HEK293T (cell line): ENCODE results near the gene MRO.
"Not testable (repeated sequence)": the region's sequence is repeated elsewhere in the genome, so short reads cannot be mapped to it uniquely, and the experiment has no call there.

Experiments used
- CTCF ChIA-PET: fragments of 350-600 bp; formaldehyde crosslinking; extraction: SDS; loops from one replicate; lab custom pipeline; 2021; ENCODE audit warnings: antibody characterized with exemption, inconsistent platforms; lab: Yijun Ruan, JAX
- POLR2A ChIA-PET: fragments of 350-600 bp; formaldehyde crosslinking; extraction: SDS; loops from one replicate; lab custom pipeline; 2020; ENCODE audit warnings: antibody characterized with exemption, inconsistent platforms; lab: Yijun Ruan, JAX
- DNase-seq: peaks from one replicate; pipeline ENCODE4 v3.0.0; 2012; ENCODE audit warnings: mixed read lengths; ENCODE audit errors: extremely low spot score
- ARNT ChIP-seq: fragments of 450-650 bp; IDR thresholded peaks from 2 replicates; pipeline ENCODE4 v1.6.1; 2017; ENCODE audit warnings: mild to moderate bottlenecking
- BHLHE40 ChIP-seq: fragments of 450-650 bp; IDR thresholded peaks from 2 replicates; pipeline ENCODE4 v1.6.1; 2016; ENCODE audit warnings: mild to moderate bottlenecking, moderate library complexity, borderline replicate concordance
- CTBP1 ChIP-seq: fragments of 450-650 bp; IDR thresholded peaks from 2 replicates; pipeline ENCODE4 v1.6.1; 2016; ENCODE audit warnings: borderline replicate concordance
- ELF4 ChIP-seq: fragments of 450-650 bp; IDR thresholded peaks from 2 replicates; pipeline ENCODE4 v1.6.1; 2017; ENCODE audit warnings: antibody characterized with exemption
- FOXA1 ChIP-seq: fragments of 450-650 bp; IDR thresholded peaks from 2 replicates; pipeline ENCODE4 v1.6.1; 2016; ENCODE audit warnings: mild to moderate bottlenecking
- FOXK2 ChIP-seq: fragments of 450-650 bp; IDR thresholded peaks from 2 replicates; pipeline ENCODE4 v1.6.1; 2016; ENCODE audit warnings: mild to moderate bottlenecking
- FOXM1 ChIP-seq: fragments of 450-650 bp; IDR thresholded peaks from 2 replicates; pipeline ENCODE4 v1.6.1; 2017; ENCODE audit warnings: mild to moderate bottlenecking, borderline replicate concordance
- HDGF ChIP-seq: fragments of 450-650 bp; IDR thresholded peaks from 2 replicates; pipeline ENCODE4 v1.6.1; 2017; ENCODE audit warnings: antibody characterized with exemption, borderline replicate concordance
- L3MBTL2 ChIP-seq: fragments of 450-650 bp; conservative IDR thresholded peaks from 2 replicates; pipeline ENCODE4 v1.6.1; 2016; ENCODE audit warnings: mild to moderate bottlenecking
- LEF1 ChIP-seq: fragments of 450-650 bp; IDR thresholded peaks from 2 replicates; pipeline ENCODE4 v1.6.1; 2017; ENCODE audit warnings: mild to moderate bottlenecking, borderline replicate concordance
- NFRKB ChIP-seq: fragments of 450-650 bp; IDR thresholded peaks from 2 replicates; pipeline ENCODE4 v1.6.1; 2016; ENCODE audit warnings: mild to moderate bottlenecking, moderate library complexity
- SP1 ChIP-seq: fragments of 450-650 bp; IDR thresholded peaks from 2 replicates; pipeline ENCODE4 v1.6.1; 2017
- SUZ12 ChIP-seq: fragments of 450-650 bp; IDR thresholded peaks from 2 replicates; pipeline ENCODE4 v1.6.1; 2016; ENCODE audit warnings: mild to moderate bottlenecking
- TARDBP ChIP-seq: fragments of 450-650 bp; IDR thresholded peaks from 2 replicates; pipeline ENCODE4 v1.6.1; 2016
- ZNF384 ChIP-seq: fragments of 450-650 bp; IDR thresholded peaks from 2 replicates; pipeline ENCODE4 v1.6.1; 2016
- TF ChIP-seq, protein P1 (sequence below): fragments of 450-650 bp; IDR thresholded peaks from 2 replicates; pipeline ENCODE4 v1.6.1; 2016

The MRO gene

DNA sequence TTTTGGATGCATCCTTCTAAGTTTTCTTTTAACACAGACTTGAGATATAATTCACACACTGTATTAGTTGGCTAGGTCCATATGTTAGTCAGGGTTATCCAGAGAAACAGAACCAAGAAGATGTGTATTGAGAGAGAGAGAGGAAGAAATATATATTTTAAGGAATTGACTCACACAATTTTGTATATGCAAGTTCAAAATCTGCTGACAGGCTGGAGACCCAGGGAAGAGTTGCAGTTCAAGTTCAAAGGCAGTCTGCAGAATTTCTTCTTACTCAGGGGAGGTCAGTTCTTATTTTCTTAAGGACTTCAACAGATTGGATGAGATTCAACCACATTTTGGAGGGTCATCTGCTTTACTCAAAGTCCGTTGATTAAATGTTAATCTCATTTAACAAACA lies 23.0 kb upstream of the MRO start:
- POLR2A ChIA-PET = no interaction called here
- TF ChIP-seq ARNT (no peak), TARDBP (no peak), FOXK2 (no peak), L3MBTL2 (no peak), ZNF384 (no peak), FOXA1 (no peak), SUZ12 (no peak), CTBP1 (no peak), LEF1 (no peak), SP1 (no peak), NFRKB (no peak), FOXM1 (no peak), BHLHE40 (no peak), ELF4 (no peak), HDGF (no peak)
- TF ChIP-seq, protein P1, sequence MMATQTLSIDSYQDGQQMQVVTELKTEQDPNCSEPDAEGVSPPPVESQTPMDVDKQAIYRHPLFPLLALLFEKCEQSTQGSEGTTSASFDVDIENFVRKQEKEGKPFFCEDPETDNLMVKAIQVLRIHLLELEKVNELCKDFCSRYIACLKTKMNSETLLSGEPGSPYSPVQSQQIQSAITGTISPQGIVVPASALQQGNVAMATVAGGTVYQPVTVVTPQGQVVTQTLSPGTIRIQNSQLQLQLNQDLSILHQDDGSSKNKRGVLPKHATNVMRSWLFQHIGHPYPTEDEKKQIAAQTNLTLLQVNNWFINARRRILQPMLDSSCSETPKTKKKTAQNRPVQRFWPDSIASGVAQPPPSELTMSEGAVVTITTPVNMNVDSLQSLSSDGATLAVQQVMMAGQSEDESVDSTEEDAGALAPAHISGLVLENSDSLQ = no peak
- DNase-seq = no peak
- CTCF ChIA-PET = interaction anchor here (0.6 kb wide), 1 partner anchor 420 kb away, joined by 3 read pairs; no protein-coding TSS in a partner anchor

DNA sequence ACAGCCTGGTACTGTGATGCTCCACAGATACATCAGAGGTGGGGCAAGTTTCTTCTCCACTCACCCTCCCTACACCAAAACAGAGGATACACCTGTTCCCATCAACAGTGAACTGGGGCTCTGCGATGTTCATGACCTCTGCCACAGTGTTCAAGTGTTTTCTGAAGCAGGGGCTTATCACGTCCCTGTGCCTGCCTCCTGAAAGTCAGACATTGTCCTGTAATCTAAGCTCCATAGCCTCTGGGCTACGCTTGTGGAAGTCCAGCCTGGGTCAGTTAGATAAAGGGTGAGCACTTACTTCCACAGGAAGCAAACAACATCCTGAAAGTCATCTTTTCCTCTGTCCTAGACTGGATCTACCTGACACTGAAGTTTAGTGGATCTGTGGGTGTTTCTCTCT lies 20.2 kb upstream of the MRO start:
- ChIA-PET POLR2A (no interaction called here), CTCF (interaction anchor here (0.7 kb wide), 1 partner anchor 11 kb away, joined by 3 read pairs; no protein-coding TSS in a partner anchor)

DNA sequence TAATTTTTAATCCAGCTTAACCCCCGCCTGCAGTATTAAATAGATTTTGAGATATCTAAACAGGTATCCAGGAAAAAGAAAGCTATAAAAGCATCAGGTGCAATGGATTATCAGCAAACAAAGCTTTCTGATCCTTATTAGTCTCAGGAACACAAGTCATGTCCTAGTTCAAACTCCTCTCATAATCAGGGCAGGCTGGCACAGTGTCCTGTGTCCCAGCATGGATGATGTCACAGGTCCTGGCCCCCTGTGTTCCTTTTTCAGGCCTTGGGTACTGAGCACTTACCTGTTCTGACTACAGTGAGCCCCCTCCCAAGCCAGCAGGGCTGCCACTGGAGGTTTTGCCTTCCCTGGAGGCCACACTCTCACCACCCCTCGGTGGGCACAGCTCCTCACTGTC lies 19.5 kb upstream of the MRO start:
- no peak for DNase-seq
- POLR2A ChIA-PET = no interaction called here
- CTCF ChIA-PET = no interaction called here
- TF ChIP-seq LEF1 = no peak
- TF ChIP-seq FOXK2 = no peak
- no peak for TF ChIP-seq TARDBP
- TF ChIP-seq ELF4 = no peak
- no peak for TF ChIP-seq HDGF
- no peak for TF ChIP-seq ZNF384
- TF ChIP-seq SP1 = no peak

More for the DNA sequence above, 20.2 kb upstream of the MRO start:
- no peak for DNase-seq
- TF ChIP-seq L3MBTL2 (no peak), FOXM1 (no peak), CTBP1 (no peak)
- TF ChIP-seq, protein P1 = no peak

DNA sequence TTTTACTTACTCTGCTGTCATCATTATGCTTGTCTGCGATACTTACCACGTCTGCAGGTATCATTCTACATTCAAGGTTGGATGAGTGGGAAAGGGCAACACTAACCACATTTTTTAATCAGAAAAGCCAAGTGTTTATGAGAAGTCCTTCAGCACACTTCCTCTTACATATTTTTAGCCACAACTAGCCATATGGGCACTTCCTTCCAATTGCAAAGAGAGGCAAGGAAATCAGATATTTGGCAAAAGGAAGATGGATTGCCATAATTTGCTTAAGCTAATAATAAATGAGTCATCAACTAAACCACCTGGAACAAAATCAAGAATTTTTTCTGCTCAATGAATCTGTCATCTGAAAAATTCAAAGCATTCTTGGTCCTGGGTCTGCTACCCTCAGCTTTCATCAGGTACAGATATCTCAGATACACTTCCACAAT lies 16.7 kb upstream of the MRO start:
- ChIA-PET POLR2A (no interaction called here), CTCF (no interaction called here)
- TF ChIP-seq FOXK2 = no peak
- TF ChIP-seq L3MBTL2 = no peak
- TF ChIP-seq SP1 = no peak
- no peak for TF ChIP-seq NFRKB
- TF ChIP-seq HDGF = no peak
- no peak for DNase-seq

DNA sequence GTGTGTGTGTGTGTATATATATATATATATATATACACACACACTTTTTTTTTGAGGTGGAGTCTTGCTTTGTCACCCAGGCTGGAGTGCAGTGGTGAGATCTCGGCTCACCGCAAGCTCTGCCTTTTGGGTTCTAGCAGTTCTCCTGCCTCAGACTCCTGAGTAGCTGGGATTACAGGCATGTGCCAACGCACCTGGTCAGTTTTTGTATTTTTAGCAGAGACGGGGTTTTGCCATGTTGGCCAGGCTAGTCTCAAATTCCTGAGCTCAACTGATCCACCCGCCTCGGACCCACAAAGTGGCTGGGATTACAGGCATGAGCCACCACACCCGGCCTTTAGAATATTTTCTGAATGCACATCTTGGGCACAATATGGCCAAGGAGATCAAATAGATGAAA lies 13.7 kb upstream of the MRO start:
- POLR2A ChIA-PET, DNase-seq: not testable (repeated sequence)
- CTCF ChIA-PET = interaction anchor here (1.1 kb wide), 1 partner anchor 13 kb away, joined by 3 read pairs; no protein-coding TSS in a partner anchor

DNA sequence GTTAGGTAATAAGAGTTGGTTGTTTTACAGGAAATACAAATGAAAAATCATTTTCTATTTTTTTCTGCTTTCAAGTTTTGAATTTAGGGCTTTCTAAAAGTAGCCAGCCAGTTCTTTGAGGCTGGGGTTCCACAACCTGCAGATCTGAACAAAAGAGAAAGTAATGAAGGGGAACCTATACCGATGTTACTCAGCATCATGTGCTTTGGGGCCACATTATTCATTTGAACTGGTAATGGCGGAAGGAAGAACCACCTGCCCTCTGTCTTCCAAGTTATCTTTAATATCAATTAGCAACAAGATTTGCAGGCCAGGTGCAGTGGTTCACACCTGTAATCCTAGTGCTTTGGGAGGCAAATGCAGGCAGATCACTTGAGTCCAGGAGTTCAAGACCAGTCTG lies 12.9 kb upstream of the MRO start:
- TF ChIP-seq NFRKB (no peak), SP1 (no peak), ARNT (no peak), ELF4 (no peak), TARDBP (no peak), SUZ12 (no peak), BHLHE40 (no peak), FOXA1 (no peak), LEF1 (no peak), HDGF (no peak), L3MBTL2 (no peak)
- TF ChIP-seq, protein P1 = no peak
- DNase-seq = no peak
- ChIA-PET POLR2A (no interaction called here), CTCF (no interaction called here)

DNA sequence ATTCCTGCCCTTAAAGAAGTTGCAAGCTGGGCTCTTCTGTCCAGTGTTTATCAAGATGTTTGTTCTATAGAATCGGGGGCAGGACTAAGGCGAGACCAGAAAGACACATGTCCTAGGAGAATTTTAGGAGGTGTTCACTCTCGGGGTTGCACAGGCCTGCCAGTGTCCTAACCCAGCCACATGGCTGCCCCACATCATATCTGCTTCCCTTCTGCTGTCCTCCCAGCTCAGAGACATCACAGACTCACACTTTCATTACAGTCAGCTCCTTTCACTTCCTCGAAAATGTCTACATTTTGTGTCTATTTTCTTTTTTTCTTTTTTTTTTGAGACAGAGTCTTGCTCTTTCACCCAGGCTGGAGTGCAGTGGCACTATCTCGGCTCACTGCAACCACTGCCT lies 10.7 kb upstream of the MRO start:
- TF ChIP-seq NFRKB (no peak), CTBP1 (no peak), LEF1 (no peak), SP1 (no peak), FOXK2 (no peak), HDGF (no peak), SUZ12 (no peak), TARDBP (no peak), ELF4 (no peak), ZNF384 (no peak)
- no peak for DNase-seq
- ChIA-PET CTCF (interaction anchor here (0.6 kb wide), 1 partner anchor 45 kb away, joined by 4 read pairs; no protein-coding TSS in a partner anchor), POLR2A (no interaction called here)
